ENCODE results near the gene RERE.

RERE gene

DNA sequence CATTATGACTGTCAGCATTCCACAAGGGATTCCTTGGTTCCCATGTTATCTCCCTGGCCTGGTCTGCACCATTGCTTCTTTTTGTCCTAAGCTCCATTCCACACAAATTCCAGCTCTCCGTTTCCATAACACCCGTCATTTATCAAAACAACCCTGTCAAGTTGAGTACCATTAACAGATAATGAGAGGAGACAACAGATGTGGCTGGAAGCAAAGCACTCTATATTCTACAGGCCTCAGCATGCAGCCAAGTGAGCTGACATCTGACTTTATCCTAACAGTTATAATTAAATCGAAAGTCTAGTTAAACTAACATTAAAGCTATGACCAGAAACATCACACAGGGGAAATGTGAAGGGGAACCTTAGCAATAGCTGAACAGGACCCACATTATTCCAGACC, 110.4 kb downstream of the RERE start:
- POLR2A ChIA-PET, result no interaction called here
- H3K4me3 ChIP-seq (ENCODE audit: low read depth, low read length), result no peak overlapping the region
- TF ChIP-seq, protein P1, sequence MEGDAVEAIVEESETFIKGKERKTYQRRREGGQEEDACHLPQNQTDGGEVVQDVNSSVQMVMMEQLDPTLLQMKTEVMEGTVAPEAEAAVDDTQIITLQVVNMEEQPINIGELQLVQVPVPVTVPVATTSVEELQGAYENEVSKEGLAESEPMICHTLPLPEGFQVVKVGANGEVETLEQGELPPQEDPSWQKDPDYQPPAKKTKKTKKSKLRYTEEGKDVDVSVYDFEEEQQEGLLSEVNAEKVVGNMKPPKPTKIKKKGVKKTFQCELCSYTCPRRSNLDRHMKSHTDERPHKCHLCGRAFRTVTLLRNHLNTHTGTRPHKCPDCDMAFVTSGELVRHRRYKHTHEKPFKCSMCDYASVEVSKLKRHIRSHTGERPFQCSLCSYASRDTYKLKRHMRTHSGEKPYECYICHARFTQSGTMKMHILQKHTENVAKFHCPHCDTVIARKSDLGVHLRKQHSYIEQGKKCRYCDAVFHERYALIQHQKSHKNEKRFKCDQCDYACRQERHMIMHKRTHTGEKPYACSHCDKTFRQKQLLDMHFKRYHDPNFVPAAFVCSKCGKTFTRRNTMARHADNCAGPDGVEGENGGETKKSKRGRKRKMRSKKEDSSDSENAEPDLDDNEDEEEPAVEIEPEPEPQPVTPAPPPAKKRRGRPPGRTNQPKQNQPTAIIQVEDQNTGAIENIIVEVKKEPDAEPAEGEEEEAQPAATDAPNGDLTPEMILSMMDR (IDR thresholded peaks at IDR 0.05; ENCODE audit: insufficient read depth, low read length, missing control alignments), result no peak
- DNase-seq (ENCODE audit: low read depth, low spot score), result no peak
- CTCF ChIA-PET, result interaction anchor here (1.1 to 5.5 kb wide), 6 partner anchors 20 to 145 kb away, joined by 4 to 29 read pairs (median 6); no protein-coding TSS in a partner anchor

DNA sequence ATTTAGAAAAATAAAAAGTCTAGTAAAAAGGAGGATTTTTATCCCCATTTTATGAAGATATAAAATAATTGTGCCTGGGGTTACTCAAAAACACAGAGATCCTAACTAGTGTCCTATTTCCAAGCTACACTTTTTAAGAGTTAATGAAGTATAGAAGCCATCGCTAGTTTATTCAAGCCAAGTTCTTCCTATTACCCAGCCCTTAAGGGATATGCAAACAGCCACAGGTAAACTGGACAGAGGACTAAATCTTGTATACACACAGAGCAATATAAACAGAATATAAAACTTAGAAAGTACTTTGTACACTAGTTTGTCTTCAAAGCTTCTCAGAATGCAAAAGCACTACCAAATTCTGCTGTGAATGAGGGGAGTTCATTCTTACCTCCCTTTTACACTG, 111.1 kb downstream of the RERE start:
- DNase-seq (ENCODE audit: low read depth, low spot score), result no peak
- TF ChIP-seq, protein P1 (IDR thresholded peaks at IDR 0.05; ENCODE audit: insufficient read depth, low read length, missing control alignments), result no peak
- ChIA-PET POLR2A (no interaction called here), CTCF (interaction anchor here (1.1 to 5.5 kb wide), 4 partner anchors 20 to 143 kb away, joined by 4 to 29 read pairs (median 8); no protein-coding TSS in a partner anchor)
- H3K4me3 ChIP-seq (ENCODE audit: low read depth, low read length), result no peak overlapping the region

DNA sequence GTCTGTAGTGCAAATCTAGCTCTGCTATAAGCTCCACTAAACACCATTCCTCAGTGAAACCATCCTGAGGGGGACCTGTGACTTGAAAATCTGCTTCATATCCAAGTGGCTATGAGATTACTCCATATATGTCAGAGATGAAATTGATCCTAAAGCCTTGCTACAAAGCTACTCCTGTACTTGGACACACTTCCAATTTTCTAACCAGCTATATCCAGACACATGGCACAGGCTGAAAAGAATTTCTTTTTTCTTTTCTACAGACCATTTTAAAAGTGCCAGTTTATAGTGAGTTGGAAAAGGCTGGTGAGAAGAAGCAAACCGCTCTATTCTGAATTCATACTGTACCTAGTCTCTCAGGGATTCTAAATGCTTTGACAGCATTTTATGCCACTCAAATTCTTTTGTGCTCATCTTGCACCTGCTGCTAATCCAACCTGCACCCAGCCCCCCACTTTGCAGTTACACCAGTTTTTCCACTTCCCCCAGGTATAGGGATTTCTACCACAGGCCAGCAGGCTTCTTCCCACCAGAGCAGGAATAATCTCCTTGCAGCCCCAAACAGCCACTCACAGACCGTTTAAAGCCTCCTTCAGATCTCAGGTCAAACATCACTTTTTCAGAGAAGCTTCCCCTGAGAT, 112.5 kb downstream of the RERE start:
- ChIA-PET CTCF (interaction anchor here (0.6 to 5.5 kb wide), 4 partner anchors 21 to 144 kb away, joined by 3 to 29 read pairs (median 12); no protein-coding TSS in a partner anchor), POLR2A (no interaction called here)
- no peak overlapping the region for H3K4me3 ChIP-seq (ENCODE audit: low read depth, low read length)
- no peak for DNase-seq (ENCODE audit: low read depth, low spot score)
- TF ChIP-seq, protein P1 (IDR thresholded peaks at IDR 0.05; ENCODE audit: insufficient read depth, low read length, missing control alignments), result no peak

DNA sequence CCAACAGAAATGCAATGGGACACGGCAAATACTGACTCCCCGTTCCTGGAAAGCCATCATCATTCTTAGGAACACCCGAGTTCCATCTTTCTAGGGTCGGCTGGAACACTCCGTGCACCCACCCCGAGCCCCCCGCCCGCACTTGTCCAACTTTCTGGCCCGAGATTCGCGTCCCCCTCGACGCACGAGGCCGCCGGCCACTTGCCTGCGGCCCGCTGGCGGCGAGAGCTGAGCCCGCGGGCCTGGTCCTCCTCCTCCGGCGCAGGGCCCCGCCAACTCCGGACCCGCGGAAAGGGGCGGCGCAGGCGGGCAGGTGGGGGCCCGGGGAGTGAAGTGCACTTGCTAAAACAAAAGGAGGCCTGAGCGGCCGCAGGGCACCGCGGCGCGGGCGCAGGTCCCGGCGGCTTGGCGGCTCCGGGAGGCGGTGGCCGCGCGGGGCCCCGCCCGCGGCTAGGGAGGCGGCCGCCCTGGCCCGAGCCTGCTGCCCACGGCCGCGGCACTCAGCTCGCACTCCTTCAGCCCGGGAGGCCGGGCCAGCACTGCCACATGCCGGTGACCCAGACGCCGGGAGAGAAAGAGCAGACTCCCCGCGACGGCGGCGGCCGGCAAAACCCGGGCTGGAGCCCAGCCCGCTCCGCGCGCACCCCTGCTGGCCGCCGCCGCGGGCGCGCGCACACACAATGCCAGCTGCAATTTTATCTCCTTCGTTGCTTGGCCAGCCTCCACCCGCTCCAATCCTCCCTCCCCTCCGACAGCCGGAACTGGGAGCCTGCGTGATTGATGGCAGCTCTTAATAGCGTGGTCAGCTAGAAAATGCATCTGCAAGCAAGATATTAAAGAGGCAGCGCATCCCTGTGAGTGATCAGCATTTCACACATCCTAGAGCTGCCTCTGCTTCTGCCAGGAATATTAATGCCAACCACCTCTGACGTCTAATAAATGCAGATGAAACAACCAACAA, 114.3 kb downstream of the RERE start:
- H3K4me3 ChIP-seq (ENCODE audit: low read depth, low read length), result peak overlapping the region; percentile 59
- ChIA-PET CTCF (interaction anchor here (0.9 to 5.5 kb wide), 8 partner anchors 15 to 302 kb away, joined by 3 to 29 read pairs (median 8); no protein-coding TSS in a partner anchor), POLR2A (interaction anchor here (0.5 to 1.6 kb wide), 8 partner anchors 8 to 279 kb away, joined by 3 to 9 read pairs (median 3); partner anchors contain the start of gene ENO1)
- TF ChIP-seq, protein P1 (IDR thresholded peaks at IDR 0.05; ENCODE audit: insufficient read depth, low read length, missing control alignments), result peak; percentile 24
- DNase-seq (ENCODE audit: low read depth, low spot score), result no peak

DNA sequence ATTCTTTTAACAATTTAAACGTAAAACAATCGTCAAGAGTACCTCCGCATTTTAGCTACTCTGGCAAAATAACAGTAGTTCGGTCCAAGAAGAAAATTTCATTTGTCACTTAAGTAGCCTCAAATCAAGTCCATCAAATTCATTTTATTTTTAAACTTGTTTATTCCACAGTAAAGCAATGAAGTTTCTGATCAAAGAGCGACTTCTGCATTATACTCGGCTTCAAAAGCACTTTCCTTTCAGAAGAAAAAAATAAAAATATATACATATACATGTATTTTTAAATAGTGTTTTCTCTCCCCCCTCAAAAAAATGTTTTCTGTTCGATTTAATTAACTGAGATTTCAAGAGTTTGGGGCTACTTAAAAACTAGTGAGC, 115.0 kb downstream of the RERE start:
- no peak for DNase-seq (ENCODE audit: low read depth, low spot score)
- CTCF ChIA-PET, result interaction anchor here (1.3 to 3.0 kb wide), 4 partner anchors 28 to 727 kb away, joined by 3 to 13 read pairs (median 8); no protein-coding TSS in a partner anchor
- peak overlapping the region; percentile 59 for H3K4me3 ChIP-seq (ENCODE audit: low read depth, low read length)
- POLR2A ChIA-PET, result no interaction called here
- TF ChIP-seq, protein P1 (IDR thresholded peaks at IDR 0.05; ENCODE audit: insufficient read depth, low read length, missing control alignments), result no peak

Data from AG04449 (cell line).